ENCODE measurements around the gene ABHD16A. TPM values are rescaled to one million over a fixed set of nuclear protein-coding genes. Genes with fewer than 3 reads are reported as not detected.

Gene ABHD16A
- total and polyA plus RNA-seq, 2 of the 13 experiments (the other 11 are each of a cell fraction or from before 2014, with no cell fraction given) = 43.5 to 45.4 TPM

DNA sequence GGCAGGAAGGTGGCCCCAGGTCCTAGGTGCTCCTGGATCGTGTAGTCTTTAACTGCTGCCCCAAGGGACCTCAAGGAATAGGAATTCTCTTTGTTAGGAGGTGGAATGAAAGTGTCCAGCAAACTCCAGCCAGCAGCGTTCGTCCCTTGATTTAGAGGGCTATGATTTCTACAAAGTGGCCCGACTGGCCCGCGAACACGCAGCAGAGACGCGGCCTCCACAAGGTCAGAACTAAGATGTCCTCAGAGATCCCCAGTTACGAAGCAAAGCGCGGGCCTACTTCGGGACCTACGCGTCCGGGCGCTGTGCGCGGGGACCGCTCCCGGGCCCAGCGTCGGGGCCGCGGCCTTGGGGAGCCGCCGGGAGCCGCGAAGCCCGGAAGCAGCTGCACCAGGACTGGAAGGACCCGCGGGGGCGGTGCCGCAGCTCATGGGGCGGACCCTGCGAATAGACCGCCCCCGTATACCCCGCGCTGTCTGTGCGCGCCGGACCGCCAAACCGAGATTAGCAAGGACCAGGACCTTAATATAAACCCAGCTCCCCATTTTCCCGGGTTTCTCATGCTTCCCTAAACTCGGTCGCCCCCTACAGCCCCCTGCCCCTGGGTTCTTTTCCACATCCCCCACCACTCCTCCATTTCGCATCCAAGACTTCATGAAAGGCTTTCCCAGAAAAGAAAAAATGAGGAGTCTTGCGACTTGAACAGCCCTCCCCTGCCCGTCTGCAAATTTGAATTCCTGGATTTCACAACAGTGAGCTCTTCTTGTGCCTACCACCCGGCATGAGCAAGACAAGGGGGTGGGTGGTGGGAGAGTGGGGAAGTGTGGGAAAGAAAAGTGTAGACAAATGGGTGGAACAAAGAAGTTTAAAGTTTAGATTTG, 42.5 kb downstream of the ABHD16A start, which contains the start of gene C6orf47 (continued):
- TF ChIP-seq, protein P1, sequence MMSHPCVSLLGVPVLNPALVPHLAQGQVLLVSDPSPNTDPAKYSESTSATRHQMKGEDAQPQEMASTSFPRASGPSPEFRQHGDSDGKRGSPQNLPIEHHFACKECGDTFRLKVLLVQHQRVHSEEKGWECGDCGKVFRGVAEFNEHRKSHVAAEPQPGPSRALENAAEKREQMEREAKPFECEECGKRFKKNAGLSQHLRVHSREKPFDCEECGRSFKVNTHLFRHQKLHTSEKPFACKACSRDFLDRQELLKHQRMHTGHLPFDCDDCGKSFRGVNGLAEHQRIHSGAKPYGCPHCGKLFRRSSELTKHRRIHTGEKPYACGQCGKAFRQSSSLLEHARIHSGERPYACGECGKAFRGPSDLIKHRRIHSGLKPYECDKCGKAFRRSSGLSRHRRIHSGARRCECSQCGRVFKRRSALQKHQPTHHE (CRISPR knock-in tag; IDR thresholded peaks at IDR 0.05; ENCODE audit: borderline replicate concordance) = 0 out of 2 replicates have a peak, but pooled peaks have one; percentile 63
- TF ChIP-seq RBAK (CRISPR knock-in tag; IDR thresholded peaks at IDR 0.05) (peak; percentile 23; the same call in 1 of the 2 replicates), MLLT10 (CRISPR knock-in tag; IDR thresholded peaks at IDR 0.05) (no peak), REPIN1 (CRISPR knock-in tag; IDR thresholded peaks at IDR 0.05; ENCODE audit: borderline replicate concordance, low read depth) (peak; percentile 96), NCOR1 (IDR thresholded peaks at IDR 0.05; ENCODE audit: borderline replicate concordance, low read length) (no peak), ZNF781 (CRISPR knock-in tag; IDR thresholded peaks at IDR 0.05; ENCODE audit: borderline replicate concordance, not compliant biosample characterization) (no peak), ZNF530 (CRISPR knock-in tag; IDR thresholded peaks at IDR 0.05; ENCODE audit: low read depth) (0 out of 2 replicates have a peak, but pooled peaks have one; percentile 5), CCDC6 (CRISPR knock-in tag; IDR thresholded peaks at IDR 0.05) (peak; percentile 97), ZNF629 (CRISPR knock-in tag; conservative IDR thresholded peaks at IDR 0.05) (peak; percentile 45), HOXA7 (CRISPR knock-in tag; IDR thresholded peaks at IDR 0.05) (no peak), ZSCAN20 (CRISPR knock-in tag; IDR thresholded peaks at IDR 0.05; ENCODE audit: borderline replicate concordance) (peak; percentile 95), MXD4 (CRISPR knock-in tag; IDR thresholded peaks at IDR 0.05) (peak; percentile 76), CREB1 (IDR thresholded peaks at IDR 0.05) (no peak), CREB1 (CRISPR knock-in tag; IDR thresholded peaks at IDR 0.05) (no peak), TGIF2 (CRISPR knock-in tag; IDR thresholded peaks at IDR 0.05) (no peak; the same call in none of the 2 replicates), FOSL2 (CRISPR knock-in tag; IDR thresholded peaks at IDR 0.05) (peak; percentile 28; the same call in 1 of the 2 replicates), ATF7-NPFF (CRISPR knock-in tag; IDR thresholded peaks at IDR 0.05; ENCODE audit: low read depth) (peak; percentile 82; the same call in 1 of the 2 replicates)
- TF ChIP-seq, protein P2, sequence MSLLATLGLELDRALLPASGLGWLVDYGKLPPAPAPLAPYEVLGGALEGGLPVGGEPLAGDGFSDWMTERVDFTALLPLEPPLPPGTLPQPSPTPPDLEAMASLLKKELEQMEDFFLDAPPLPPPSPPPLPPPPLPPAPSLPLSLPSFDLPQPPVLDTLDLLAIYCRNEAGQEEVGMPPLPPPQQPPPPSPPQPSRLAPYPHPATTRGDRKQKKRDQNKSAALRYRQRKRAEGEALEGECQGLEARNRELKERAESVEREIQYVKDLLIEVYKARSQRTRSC (CRISPR knock-in tag; IDR thresholded peaks at IDR 0.05; ENCODE audit: low read depth) = peak; percentile 68; the same call in 1 of the 2 replicates
- TF ChIP-seq, protein P3, sequence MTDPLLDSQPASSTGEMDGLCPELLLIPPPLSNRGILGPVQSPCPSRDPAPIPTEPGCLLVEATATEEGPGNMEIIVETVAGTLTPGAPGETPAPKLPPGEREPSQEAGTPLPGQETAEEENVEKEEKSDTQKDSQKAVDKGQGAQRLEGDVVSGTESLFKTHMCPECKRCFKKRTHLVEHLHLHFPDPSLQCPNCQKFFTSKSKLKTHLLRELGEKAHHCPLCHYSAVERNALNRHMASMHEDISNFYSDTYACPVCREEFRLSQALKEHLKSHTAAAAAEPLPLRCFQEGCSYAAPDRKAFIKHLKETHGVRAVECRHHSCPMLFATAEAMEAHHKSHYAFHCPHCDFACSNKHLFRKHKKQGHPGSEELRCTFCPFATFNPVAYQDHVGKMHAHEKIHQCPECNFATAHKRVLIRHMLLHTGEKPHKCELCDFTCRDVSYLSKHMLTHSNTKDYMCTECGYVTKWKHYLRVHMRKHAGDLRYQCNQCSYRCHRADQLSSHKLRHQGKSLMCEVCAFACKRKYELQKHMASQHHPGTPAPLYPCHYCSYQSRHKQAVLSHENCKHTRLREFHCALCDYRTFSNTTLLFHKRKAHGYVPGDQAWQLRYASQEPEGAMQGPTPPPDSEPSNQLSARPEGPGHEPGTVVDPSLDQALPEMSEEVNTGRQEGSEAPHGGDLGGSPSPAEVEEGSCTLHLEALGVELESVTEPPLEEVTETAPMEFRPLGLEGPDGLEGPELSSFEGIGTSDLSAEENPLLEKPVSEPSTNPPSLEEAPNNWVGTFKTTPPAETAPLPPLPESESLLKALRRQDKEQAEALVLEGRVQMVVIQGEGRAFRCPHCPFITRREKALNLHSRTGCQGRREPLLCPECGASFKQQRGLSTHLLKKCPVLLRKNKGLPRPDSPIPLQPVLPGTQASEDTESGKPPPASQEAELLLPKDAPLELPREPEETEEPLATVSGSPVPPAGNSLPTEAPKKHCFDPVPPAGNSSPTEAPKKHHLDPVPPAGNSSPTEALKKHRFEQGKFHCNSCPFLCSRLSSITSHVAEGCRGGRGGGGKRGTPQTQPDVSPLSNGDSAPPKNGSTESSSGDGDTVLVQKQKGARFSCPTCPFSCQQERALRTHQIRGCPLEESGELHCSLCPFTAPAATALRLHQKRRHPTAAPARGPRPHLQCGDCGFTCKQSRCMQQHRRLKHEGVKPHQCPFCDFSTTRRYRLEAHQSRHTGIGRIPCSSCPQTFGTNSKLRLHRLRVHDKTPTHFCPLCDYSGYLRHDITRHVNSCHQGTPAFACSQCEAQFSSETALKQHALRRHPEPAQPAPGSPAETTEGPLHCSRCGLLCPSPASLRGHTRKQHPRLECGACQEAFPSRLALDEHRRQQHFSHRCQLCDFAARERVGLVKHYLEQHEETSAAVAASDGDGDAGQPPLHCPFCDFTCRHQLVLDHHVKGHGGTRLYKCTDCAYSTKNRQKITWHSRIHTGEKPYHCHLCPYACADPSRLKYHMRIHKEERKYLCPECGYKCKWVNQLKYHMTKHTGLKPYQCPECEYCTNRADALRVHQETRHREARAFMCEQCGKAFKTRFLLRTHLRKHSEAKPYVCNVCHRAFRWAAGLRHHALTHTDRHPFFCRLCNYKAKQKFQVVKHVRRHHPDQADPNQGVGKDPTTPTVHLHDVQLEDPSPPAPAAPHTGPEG (CRISPR knock-in tag; IDR thresholded peaks at IDR 0.05) = peak; percentile 82
- TF ChIP-seq, protein P4, sequence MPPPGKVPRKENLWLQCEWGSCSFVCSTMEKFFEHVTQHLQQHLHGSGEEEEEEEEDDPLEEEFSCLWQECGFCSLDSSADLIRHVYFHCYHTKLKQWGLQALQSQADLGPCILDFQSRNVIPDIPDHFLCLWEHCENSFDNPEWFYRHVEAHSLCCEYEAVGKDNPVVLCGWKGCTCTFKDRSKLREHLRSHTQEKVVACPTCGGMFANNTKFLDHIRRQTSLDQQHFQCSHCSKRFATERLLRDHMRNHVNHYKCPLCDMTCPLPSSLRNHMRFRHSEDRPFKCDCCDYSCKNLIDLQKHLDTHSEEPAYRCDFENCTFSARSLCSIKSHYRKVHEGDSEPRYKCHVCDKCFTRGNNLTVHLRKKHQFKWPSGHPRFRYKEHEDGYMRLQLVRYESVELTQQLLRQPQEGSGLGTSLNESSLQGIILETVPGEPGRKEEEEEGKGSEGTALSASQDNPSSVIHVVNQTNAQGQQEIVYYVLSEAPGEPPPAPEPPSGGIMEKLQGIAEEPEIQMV (CRISPR knock-in tag; IDR thresholded peaks at IDR 0.05; ENCODE audit: low read depth) = peak; percentile 68
